Bronchial epithelial cell (primary cell): ENCODE results near the gene NCAM1. TPM values are rescaled to one million over a fixed set of nuclear protein-coding genes. Genes with fewer than 3 reads are reported as not detected.

ENCODE experiments used
- DNase-seq: peaks from one replicate; pipeline ENCODE4 v3.0.0-alpha.2; 2010; ENCODE audit warnings: low read depth
- FAIRE-seq: peaks from 2 replicates; lab custom pipeline; 2011; peaks lifted over from hg19 to GRCh38; lab: Jason Lieb, UNC
- H3K27me3 ChIP-seq: 2 replicates; pipeline ENCODE4 v1.5.1; 2011; ENCODE audit warnings: low read length; ENCODE audit not compliant: control insufficient read depth, insufficient read depth
- H3K36me3 ChIP-seq: 2 replicates; pipeline ENCODE4 v1.5.1; 2011; ENCODE audit warnings: low read length; ENCODE audit not compliant: control insufficient read depth, insufficient read depth
- H3K4me3 ChIP-seq: 2 replicates; pipeline ENCODE4 v1.5.1; 2011; ENCODE audit warnings: mild to moderate bottlenecking, low read depth, low read length, control low read depth
- CTCF ChIP-seq: IDR thresholded peaks from 2 replicates; pipeline ENCODE4 v1.5.1; 2011; ENCODE audit warnings: mild to moderate bottlenecking, moderate library complexity, low read length, control low read depth, inconsistent platforms; ENCODE audit not compliant: insufficient read depth, severe bottlenecking
- total RNA-seq: library from RNA; depleted of rRNA; stranded (reverse); fragments of >200 nt; gene quantifications from 2 replicates; pipeline ENCODE4 v1.2.1, GENCODE V29; 2014

The NCAM1 gene
- total RNA-seq, 1 donor from 2014 or later, result under 0.01 TPM

- Histone ChIP-seq H3K4me3 (no peak overlapping the region), H3K36me3 (no peaks in the 10 kb centered on the region), H3K27me3 (peaks cover 2% of the 10 kb centered on the region)
- TF ChIP-seq CTCF, result no peak
- DNase-seq, result no peak
- FAIRE-seq, result no peak
Measured at GRCh38 chr11:113166280-113166679, 205.1 kb downstream of the NCAM1 start.

GRCh38 chr11:113167599-113167998 lies 206.4 kb downstream of the NCAM1 start:
- DNase-seq, result no peak
- FAIRE-seq, result no peak
- H3K27me3 ChIP-seq, result peaks cover 2% of the 10 kb centered on the region

DNA sequence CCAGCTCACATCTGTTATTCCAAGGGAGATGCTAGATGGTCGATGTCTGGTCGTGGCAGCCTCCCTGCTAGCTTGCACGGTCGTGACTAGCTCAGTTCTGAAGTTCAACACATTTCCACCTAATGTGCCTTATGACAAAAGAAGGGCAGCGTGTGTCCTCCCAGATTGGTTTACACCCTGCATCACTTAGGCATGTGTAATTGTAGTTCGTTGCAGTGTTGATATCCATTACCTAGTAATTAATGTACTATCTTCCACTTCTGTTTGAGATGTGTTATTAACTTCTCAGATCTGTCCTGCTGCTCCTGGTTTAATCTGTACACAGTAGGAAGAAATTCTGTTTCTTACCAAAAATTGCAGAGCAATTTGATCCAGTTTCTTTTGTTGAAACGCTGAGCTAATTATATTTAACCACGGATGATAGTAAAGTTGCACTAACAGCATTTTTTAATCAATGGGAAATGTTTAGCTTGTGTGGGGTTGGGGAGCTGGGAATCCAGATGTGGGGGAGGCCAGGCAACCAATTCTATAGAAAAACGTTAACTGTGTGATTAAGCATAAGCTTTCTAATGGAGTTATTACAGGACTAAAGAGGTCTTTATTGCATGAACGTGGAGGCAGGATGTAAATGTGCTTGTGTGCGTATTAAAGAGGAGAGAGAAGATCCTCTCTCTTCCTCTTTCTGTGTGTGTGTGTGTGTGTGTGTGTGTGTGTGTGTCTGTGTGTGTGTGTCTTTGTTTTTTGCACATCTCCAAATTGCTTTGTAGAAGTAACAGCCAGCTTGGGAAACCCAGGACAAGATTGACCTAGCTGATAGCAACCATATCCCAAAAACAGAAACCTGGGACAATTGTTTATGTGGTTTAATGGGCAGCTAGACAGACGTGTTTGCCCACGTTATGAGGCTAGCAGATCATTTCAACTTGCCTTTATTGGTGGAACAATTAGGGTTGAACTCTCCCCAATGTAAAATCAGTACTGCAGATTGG lies 207.4 kb downstream of the NCAM1 start:
- H3K36me3 ChIP-seq, result no peaks in the 10 kb centered on the region
- no peak overlapping the region for H3K4me3 ChIP-seq
- H3K27me3 ChIP-seq, result no peaks in the 10 kb centered on the region
- FAIRE-seq, result no peak
- no peak for TF ChIP-seq CTCF
- no peak for DNase-seq

More at GRCh38 chr11:113167599-113167998, 206.4 kb downstream of the NCAM1 start:
- no peaks in the 10 kb centered on the region for H3K36me3 ChIP-seq
- no peak overlapping the region for H3K4me3 ChIP-seq
- TF ChIP-seq CTCF, result no peak

DNA sequence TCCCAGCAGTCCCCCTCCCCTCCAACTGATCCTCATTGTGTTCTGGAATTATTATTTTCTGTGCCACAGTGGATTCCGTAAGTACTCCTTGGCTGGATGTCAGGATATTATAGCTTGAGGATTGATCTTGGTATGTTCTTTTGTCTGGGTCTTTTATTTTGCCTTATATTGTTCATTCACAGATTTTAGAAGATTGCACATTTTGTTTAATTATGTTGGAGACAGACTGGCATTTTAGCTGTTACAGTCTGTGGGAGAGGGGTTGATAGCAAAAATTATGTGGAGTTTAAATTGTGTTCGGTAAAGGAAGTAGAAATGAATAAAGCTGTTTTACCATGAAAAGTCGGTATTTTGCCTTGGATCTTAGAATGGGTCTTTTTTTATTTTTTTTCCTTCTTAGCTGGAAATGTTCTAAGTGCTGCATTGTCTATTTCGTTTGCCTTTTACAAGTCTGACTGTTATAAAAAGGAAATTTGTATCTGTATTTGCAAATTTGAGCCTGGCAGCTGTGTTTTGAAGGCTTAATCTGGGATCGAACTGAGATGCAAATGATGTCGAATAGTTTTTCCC lies 211.2 kb downstream of the NCAM1 start:
- Histone ChIP-seq H3K27me3 (no peaks in the 10 kb centered on the region), H3K4me3 (no peak overlapping the region), H3K36me3 (no peaks in the 10 kb centered on the region)
- no peak for TF ChIP-seq CTCF
- FAIRE-seq (no peak), DNase-seq (no peak)

GRCh38 chr11:113173126-113173525 lies 211.9 kb downstream of the NCAM1 start:
- Histone ChIP-seq H3K4me3 (no peak overlapping the region), H3K36me3 (no peaks in the 10 kb centered on the region), H3K27me3 (no peaks in the 10 kb centered on the region)
- TF ChIP-seq CTCF, result no peak
- no peak for FAIRE-seq
- no peak for DNase-seq
